ENCODE results near the gene SAMD1.
A peak's percentile ranks its signal among the peaks of the same experiment; 100 is the strongest.

Gene SAMD1

DNA sequence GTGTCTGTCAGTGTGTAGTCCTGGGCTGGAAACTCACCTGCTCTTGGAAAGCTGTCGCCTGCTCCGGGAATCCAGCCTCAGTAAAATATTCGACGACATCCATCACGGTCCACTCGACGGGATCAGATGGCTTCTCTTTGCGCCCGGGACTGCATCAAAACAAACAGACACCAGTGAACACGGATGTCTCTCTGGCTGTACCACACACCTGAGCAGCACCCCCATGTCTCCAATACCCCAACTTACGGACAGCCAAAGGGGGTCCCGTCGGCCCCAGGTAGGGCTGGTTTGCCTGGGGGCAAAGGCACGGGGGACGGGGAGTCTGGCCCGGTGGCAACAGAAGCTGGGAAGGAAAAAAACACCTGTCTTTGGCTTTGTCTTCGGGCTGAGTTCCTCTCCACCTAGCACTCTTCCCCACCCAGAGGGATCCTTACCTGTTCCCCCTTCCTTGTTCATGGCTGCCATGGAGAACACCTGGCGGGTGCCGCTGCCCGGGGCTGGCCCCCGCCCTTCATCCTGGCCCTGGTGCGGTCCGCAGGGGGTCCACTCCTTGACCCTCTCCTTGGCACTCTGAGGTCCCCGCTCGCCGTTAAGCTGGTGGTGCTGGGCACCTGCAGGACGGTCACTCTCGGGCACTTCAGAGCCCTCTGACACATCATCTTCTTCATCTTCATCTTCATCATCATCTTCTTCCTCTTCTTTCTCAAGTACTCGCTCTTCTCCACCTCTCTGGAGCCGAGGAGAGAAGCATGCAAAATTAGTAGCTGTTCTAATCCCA, 1.7 kb downstream of the SAMD1 start:
- no peak for DNase-seq

DNA sequence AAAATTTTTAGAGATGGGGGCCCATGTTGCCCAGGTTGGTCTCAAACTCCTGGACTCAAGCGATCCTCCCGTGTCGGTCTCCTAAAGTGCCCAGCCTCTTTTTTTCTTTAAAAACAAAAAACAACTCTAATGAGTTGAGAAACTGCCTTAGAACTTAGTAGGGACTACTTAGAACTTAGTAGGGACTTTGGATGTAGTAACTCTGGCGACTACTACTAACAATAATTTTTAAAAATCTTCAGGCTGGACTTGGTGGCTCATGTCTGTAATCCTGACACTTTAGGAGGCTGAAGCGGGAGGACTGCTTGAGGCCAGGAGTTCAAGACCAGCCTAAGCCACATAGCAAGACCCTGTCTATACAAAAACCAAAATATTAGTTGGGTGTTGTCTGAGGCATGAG, 4.5 kb downstream of the SAMD1 start:
- DNase-seq, result no peak

DNA sequence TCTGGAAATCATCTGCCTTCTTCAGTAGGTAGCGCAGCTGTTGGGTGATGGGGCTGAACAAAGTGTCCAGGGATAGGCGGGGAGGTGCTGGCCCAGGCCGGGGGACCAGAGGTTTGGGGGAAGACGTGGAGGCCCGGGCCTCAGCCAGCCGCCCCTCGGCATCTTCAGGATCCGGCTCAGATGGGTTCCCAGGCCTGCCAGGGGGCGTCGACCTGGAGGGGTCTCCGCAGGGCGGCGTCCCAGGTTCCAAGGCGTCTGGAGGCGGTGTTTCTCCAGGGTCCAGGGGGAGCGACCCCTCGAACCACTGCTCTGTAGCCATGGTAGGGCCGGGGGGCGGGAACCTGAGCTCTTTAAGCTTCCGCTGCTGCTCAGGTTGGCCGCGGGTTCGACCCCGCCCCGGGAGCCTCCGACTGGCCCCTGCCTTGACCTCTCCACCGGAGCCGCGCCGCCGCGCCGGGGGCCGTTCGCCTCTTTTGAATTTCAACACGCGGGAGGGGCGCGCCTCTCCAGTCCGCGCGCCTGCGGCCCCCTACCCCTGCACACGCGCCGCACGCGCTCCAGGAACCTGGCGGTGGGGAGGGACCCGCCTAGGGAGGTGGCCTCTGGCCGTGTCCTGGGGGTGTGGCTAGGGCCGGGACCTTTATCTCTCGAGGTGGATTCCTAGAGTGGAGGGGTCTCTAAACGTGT, 5.1 kb downstream of the SAMD1 start, which contains the start of gene C19orf67:
C19orf67 (minus strand) TSS at position 475 of the 687 bp plus-strand sequence; CDS start at position 319, 156 bp downstream.
- no peak for DNase-seq

DNA sequence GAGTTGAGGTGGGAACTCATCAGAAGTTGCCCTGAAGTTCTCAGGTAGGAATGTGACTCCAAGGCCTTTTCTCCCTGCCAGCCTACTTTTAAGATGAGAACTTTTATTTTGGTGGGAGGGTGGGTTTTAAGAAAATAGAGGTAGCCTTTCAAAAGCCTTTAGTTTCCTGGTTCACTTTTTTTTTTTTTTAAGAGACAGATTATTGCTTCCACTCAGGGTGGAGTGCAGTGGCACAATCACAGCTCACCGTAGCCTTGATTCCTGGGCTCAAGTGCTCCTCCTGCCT, 7.9 kb downstream of the SAMD1 start:
- DNase-seq, result no peak

DNA sequence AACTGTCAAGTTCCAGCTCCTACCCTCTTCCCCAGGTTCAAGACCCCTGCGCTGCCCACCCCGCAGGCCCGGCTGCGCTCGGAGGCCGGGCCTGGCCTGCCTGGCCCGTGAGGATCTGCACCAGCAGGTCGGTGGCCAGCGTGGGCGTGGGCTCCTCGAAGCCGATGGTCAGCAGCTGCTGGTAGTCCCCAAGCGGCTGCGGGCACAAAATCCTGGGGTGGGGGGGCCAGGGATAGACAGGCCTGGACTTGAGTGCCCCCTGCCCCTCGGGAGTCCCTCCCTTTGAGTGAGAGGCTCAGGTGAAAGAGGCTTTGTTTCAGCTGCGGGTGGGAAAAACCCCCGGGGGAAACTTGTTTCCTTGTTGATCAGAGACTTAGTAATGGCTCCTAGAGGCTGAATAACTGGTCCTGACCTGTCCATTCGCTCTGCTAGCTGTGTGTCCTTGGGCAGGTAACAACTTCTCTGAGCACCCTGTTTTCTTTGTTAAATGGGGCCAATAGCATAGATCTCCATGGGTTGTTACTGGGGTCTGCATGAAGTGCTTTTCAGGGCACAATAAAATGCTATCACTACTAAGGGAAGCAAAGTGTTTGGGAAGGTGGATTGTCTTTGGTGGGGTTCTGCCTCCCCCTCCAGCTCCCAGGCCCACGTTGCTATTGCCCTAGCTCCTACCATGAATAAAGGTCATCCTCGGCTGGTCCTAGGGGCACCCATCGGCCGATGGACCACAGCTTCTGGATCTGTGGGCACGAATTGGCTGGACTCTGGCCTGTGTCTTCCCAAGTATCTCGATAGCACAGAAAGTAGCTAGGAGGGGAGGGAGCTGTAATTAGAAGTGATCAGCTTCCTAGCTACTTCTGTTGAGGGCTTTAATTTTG, 8.5 kb downstream of the SAMD1 start:
- peak; percentile 36 for DNase-seq

DNA sequence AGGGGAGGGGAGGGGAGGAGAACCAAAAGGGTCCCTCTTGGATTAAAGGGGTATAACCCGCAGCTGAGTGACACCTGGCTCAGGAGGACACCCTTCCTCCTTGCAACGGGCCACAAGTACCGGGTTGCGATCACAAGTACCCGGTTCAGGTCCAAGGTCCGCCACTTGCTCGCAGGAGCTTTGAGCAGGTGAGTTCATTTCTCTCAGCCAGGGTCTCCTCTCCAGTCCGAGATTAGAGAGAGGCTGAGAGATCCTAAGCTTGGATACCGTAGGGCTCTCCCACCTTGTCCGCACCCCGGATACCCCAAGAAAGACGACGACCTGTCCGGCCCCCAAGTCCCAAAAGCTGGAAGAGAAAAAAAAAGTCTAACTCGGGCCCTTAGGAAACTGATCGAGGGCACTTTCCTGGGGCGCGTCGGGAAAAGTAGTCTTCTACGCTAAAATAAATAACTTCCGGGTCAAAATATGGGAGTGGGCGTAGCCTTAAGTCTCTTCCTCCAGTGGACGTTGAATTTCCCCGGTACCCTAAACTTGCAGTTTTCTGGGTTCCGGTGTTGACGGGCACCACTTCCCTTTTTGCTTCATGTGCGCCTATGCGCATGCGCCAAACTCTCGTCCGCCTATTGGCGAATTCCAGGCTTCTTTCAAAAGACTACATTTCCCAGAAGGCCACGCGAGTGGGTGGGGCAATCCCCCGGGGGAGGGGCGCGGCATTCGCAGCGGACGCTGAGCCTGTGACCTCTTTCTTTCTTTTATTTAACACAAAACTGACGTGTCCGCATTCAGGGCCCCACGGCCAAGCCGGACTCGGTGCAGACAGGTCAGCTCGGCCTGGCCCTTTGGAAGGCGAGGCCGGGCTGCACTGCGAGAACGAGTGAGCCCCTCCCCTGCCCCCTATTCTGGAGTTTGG, 9.4 kb downstream of the SAMD1 start:
- DNase-seq, result peak; percentile 99

DNA sequence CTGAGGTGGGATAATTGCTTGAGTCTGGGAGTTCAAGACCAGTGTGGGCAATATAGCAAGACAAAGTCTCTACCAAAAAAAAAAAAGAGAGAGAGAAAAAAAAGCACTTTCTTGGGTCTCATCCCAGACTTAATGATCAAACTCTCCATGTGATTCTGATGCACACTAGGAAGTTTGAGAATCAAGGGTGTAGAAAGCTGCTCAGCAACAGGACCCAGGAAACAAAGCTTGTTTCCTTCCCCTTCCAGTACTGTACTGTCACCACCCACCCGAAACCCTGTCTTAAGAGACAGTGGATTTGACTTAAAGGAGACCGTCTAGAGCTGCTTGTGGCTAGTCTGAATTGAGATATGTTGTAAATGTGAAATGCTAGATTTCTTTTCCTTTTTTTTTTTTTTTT, 12.1 kb downstream of the SAMD1 start:
- no peak for DNase-seq

DNA sequence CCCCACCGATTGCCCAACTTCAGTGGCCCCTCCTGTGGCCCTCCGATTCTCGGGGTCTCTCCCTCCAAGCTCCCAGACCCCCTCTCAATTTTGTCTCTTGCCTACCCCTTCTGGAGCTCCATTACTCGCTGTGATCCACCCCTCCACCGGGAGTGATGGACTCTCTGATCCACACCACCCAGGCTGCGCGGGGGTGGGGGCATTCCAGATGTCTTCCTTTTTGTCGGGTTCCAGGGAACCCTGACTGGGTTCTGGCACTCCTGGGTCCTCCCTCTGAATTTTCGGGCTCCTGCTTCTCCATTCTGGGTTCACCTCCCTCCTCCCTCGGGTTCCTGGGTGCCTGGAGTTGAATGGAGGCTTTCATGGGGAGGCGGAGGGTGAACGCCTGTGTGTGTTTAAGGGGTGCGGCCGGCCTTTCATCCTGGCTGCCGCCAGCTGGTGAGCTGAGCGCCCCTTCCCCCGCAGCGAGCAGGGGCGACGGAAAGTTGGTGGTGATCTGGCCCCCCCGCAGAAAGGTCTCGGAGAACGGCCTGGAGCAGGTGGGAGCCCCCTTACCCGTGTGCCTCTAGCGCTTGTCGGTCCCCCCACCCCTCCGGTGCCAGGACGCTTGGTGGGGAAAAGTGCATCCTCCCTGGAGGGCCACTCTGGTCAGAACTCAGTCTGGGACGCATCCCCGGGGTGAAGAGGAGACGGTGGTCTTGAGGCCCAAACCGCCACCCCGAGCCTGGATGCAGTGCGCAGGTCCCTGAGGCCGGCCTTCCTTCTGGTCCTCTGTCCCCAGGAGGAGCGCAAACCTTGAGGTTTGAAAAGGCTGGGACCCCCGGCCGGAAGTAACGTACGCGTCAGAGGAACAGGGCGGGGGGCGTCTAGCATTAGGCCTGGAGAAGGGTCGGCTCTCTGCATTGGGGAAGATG, 16.4 kb downstream of the SAMD1 start:
- DNase-seq, result no peak

DNA sequence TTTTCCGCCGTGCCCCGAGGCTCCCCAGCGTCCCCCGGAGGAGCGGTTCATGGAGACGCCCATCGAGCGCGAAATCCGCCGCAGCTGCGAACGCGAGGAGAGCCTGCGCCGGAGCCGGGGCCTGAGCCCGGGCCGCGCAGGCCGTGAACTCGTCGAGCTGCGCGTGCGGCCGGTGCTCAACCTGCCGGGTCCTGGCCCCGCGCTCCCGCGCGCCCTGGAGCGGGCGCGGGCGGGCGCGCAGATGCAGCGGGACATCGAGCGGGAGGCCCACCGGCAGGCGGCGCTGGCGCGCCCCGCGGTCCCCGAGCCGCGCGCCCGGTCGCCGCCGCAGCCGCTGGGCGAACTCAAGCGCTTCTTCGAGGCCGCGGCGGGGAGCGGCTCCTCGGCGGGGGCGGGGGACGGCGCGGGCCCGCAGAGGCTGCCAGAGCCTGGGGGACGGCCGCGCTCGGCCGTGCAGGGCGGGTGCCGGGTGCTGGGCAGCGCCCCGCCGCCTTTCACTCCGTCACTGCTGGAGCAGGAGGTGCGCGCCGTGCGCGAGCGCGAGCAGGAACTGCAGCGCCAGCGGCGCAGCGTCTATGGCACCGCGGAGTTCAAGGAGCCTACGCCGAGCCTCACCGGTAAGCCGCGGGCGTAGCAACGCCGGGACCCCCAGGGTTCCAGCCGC, 17.2 kb downstream of the SAMD1 start:
- DNase-seq, result peak; percentile 79

DNA sequence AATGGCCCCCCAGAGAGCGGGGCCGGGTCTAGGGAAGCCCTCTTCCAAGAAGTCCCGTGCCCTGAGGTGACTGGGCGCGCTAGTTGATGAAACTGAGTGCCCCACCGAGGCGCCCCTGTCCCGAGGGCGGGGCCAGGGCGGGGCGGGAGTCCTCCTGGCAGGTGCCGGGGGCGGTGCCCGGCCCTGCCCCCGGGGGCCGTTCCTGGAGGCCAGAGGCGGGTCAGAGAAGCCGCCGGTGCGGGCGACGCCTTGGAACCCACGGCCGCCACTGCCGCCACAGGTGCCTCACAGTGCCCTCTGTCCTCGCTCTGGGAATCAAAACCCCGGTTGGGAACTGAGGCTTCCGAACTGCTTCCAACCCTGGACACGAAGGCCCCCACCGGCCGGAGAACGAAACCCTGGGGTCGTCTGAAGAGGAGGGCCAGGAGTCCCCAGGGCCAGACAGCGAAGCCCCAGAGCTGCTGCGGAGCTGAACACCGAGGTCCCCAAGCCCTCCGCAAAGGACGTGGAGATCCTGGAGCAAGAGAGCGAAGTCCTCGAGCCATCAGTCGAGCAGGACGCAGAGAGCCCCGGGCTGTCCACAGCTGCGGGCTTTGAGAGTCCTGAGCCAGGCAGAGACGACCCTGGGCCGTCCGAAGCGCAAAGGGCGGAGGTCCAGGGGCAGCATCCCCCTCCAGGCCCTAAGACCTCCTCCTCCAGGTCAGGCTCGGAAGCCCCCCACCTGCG, 17.9 kb downstream of the SAMD1 start, which contains the start of gene MISP3:
MISP3 (plus strand) TSS at position 252 of the 726 bp plus-strand sequence. CDS start 524 bp downstream, outside the sequence.
- DNase-seq, result no peak

DNA sequence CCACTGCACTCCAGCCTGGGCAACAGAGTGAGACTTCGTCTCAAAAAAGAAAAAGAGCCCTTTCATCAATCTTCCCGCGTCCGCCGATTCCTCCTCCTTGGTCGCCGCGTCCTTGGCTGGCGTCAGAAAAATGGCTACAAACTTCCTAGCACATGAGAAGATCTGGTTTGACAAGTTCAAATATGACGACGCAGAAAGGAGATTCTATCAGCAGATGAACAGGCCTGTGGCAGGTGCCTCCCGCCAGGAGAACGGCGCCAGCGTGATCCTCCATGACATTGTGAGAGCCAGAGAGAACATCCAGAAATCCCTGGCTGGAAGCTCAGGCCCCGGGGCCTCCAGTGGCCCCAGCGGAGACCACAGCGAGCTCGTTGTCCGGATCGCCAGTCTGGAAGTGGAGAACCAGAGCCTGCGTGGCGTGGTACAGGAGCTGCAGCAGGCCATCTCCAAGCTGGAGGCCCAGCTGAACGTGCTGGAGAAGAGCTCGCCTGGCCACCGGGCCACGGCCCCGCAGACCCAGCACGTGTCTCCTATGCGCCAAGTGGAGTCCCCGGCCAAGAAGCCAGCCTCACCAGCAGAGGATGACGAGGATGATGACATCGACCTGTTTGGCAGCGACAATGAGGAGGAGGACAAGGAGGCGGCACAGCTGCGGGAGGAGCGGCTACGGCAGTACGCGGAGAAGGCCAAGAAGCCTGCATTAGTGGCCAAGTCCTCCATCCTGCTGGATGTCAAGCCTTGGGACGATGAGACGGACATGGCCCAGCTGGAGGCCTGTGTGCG, 20.1 kb downstream of the SAMD1 start:
- DNase-seq, result no peak

DNA sequence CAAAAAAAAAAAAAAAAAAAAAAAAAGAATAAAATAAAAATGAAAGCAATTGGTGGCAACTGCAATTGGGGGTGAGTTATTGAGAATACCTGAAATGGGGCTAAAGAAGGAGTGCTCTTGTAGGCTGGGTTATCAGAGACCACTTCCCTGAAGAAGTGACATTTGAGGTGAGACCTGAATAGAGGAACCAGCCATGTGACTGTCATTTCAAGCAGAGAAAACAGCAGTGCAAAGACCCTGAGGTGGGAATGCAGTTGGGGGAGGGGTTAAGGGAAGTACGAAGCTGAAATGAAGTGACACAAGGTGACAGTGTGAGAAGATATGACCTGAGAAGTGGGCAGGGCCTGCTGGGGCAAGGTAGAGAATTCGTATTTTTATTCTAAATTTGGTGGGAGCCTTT, 24.4 kb downstream of the SAMD1 start:
- no peak for DNase-seq

DNA sequence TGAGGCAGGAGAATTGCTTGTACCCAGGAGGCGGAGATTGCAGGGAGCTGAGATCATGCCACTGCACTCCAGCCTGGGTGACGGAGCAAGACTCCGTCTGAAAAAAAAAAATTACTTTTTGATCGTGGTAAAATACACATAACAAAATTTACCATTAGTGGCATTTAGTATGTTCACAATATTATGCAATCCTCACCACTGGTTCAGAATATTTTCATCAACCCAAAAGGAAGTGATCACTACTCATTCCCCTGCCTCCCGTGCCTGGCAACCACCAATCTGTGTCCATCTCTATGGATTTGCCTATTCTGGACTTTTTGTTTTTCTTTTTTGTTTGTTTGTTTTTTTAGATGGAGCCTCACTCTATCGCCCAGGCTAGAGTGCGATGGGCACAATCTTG, 27.4 kb downstream of the SAMD1 start:
- DNase-seq, result no peak

DNA sequence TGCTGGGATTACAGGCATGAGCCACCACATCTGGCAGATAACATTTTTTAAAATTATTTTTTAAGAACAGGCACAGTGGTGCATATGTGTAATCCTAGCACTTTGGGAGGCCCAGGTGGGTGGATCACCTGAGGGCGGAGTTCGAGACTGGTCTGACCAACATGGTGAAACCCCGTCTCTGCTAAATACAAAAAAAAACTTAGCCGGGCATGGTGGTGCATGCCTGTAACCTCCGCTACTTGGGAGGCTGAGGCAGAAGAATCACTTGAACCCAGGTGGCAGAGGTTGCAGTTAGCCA, 28.0 kb downstream of the SAMD1 start:
- no peak for DNase-seq

DNA sequence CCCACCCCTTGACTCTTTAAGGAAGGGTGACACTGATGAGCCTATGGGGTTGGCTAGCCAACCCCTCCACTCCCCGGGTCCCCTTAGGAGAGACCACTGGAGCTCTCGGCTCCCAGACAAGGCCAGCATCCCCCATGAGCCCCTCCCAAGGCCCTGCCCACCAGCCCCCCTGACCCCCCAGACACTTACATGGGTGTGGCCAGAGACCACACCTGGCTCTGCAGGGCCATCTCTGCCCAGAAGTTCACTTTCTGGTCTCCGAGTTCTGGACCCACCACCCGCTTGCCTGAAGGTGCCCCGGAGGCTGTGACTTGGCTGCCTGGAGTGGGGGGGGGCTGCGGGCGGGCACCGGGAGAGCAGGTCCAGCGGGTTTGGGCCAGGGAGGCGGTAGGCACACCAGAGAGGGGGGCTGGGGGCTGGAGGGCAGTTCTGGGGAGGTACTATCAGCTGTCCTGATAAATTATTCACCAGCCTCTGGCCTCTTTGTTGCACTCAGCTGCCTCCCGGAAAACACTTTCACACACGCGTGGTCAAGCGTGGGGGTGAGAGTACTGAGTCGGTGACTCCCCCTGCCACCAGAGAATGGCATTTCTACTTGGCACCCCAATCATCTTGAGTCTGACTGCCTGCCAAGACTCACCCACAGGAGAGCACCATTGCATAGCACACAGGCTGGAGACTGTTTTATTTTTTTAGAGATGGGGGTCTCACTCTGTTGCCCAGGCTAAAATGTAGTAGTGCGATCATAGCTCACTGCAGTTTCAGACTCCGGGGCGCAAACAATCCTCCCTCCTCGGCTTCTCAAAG, 28.6 kb downstream of the SAMD1 start, which contains the start of gene PALM3:
PALM3 (minus strand) TSS at position 326 of the 807 bp plus-strand sequence; CDS start at position 230, 96 bp downstream.
- no peak for DNase-seq

DNA sequence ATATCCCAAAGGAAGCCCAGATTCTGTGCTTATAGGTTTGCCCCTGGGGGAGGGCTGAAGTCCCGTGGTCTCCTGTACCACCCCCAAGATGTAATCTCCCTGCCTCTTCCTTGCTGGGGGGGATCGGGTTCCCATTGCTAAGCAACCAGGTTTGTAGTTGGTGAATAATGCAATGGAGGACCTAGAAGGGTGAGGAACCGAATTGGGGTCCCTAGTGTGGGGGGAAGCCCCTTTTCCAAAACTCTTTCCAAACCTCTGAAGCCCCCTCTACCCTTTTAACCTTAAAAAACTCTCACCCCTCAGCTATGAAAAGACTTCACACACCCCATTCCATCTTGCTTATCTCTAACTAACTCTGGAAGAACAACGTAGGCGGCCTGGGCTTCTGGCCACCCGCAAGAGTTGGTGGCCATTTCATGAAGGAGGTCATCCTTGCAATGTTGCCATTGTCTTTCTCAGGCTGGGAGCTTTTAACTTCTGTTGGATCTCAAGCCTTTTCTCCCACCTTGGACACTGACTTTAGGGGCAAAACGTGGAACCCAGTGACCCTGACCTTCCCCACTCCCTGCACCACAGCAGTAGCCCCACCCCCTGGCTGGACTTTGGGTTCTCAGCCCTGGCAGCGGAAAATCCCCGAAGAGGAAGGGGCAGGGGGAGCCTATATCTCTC, 29.3 kb downstream of the SAMD1 start:
- no peak for DNase-seq

DNA sequence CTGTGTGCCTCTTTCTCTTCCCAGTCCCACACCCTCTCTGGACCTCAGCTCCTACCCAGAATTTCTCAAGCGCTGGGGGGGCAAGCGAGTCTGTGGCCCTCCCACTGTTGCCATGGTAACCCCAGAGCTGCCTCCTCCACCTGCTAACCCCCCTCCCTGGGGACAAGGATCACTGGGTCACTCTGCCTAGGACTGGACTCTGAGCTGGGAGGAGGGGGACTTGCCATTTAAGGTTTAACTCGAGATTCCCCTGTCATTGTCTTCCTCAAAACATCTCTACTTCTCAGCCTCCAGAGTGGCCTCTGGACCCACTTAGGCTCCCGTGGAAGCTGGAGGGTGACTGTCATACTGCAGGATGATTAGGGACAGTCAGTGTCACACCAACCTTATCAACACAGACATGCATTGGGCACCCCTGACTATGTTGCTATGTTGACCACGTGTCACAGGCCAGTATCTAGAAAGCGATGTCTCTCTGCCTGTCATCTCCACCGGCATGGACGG, 30.8 kb downstream of the SAMD1 start:
- no peak for DNase-seq

Measured in central memory CD4-positive, alpha-beta T cell (primary cell).